H1 (cell line): ENCODE results near the gene LPAR3. TPM values are rescaled to one million over a fixed set of nuclear protein-coding genes. Genes with fewer than 3 reads are reported as not detected.

Source experiments
- CTCF ChIA-PET: fragments of 300-600 bp; sonication (Branson Sonifier 250); formaldehyde crosslinking; loops from one replicate; lab custom pipeline; 2021; ENCODE audit not compliant: partially characterized antibody; lab: Charles Lee
- POLR2A ChIA-PET: fragments of 300-600 bp; sonication (Branson Sonifier 250); formaldehyde crosslinking; loops from one replicate; lab custom pipeline; 2021; ENCODE audit warnings: inconsistent platforms; ENCODE audit not compliant: partially characterized antibody; lab: Charles Lee
- DNase-seq, 2 experiments: peaks; one replicate each; pipeline versions ENCODE4 v3.0.0 to v3.0.0-alpha.2; 2010 to 2022; ENCODE audit warnings: low spot score in 2 of 2, low read depth in 1 of 2, mixed read lengths in 1 of 2
- FAIRE-seq: peaks from 2 replicates; lab custom pipeline; 2011; peaks lifted over from hg19 to GRCh38; lab: Jason Lieb, UNC
- H2AFZ ChIP-seq: 2 replicates; pipeline ENCODE4 v1.8.1; 2012; ENCODE audit warnings: low read length, inconsistent platforms
- H2AK5ac ChIP-seq: 2 replicates; pipeline ENCODE4 v1.6.1; 2013; ENCODE audit warnings: low read depth, low read length
- H2BK120ac ChIP-seq: replicated peaks from 2 replicates; pipeline ENCODE3; 2013; ENCODE audit warnings: low read depth, low read length, inconsistent platforms
- H2BK12ac ChIP-seq: 2 replicates; pipeline ENCODE4 v1.6.1; 2013; ENCODE audit warnings: low read depth, low read length
- H2BK15ac ChIP-seq: 2 replicates; pipeline ENCODE4 v1.6.1; 2013; ENCODE audit warnings: low read length
- H2BK20ac ChIP-seq: 2 replicates; pipeline ENCODE4 v1.6.1; 2013; ENCODE audit warnings: low read length
- H2BK5ac ChIP-seq: 2 replicates; pipeline ENCODE4 v1.6.1; 2013; ENCODE audit warnings: low read depth, low read length
- H3K14ac ChIP-seq: 2 replicates; pipeline ENCODE4 v1.6.1; 2013; ENCODE audit warnings: inconsistent platforms; ENCODE audit not compliant: insufficient read length
- H3K18ac ChIP-seq: 2 replicates; pipeline ENCODE4 v1.6.1; 2013; ENCODE audit warnings: low read length; ENCODE audit errors: extremely low read depth
- H3K23ac ChIP-seq: 2 replicates; pipeline ENCODE4 v1.6.1; 2013; ENCODE audit warnings: inconsistent platforms; ENCODE audit not compliant: insufficient read length
- H3K23me2 ChIP-seq: 2 replicates; pipeline ENCODE4 v1.6.1; 2013; ENCODE audit warnings: low read depth, low read length
- H3K27ac ChIP-seq: 2 replicates; pipeline ENCODE4 v1.6.1; 2011; ENCODE audit warnings: low read depth, low read length, inconsistent platforms
- H3K27me3 ChIP-seq, 4 experiments: replicated peaks in 1 of 4; 1 replicate in 1 of 4; 2 replicates in 3 of 4; pipeline versions ENCODE4 v1.6.1 to v1.8.1; 2011 to 2013; ENCODE audit warnings: low read length in 3 of 4, mild to moderate bottlenecking in 3 of 4, inconsistent platforms in 2 of 4, mixed read lengths in 2 of 4, moderate library complexity in 1 of 4; ENCODE audit not compliant: control insufficient read depth in 3 of 4, insufficient read depth in 3 of 4; ENCODE audit errors: extremely low read depth in 1 of 4
- H3K36me3 ChIP-seq, 4 experiments: 2 replicates each; pipeline versions ENCODE4 v1.6.1 to v1.8.1; 2011 to 2013; ENCODE audit warnings: mild to moderate bottlenecking in 4 of 4, low read length in 3 of 4, moderate library complexity in 2 of 4, control low read depth in 1 of 4, inconsistent platforms in 1 of 4; ENCODE audit not compliant: insufficient read depth in 4 of 4, control insufficient read depth in 2 of 4
- H3K4ac ChIP-seq: replicated peaks from 2 replicates; pipeline ENCODE3; 2013; ENCODE audit warnings: low read length, low read depth, mixed read lengths, inconsistent platforms; ENCODE audit not compliant: insufficient read length
- H3K4me1 ChIP-seq, 4 experiments: replicated peaks in 1 of 4; 1 replicate in 1 of 4; 2 replicates in 3 of 4; pipeline versions ENCODE4 v1.6.1 to v1.8.1; 2011 to 2013; ENCODE audit warnings: low read length in 3 of 4, inconsistent platforms in 2 of 4, mixed read lengths in 1 of 4; ENCODE audit not compliant: insufficient read depth in 4 of 4, control insufficient read depth in 3 of 4
- H3K4me2 ChIP-seq, 2 experiments: 2 replicates each; pipeline versions ENCODE4 v1.6.1 to v1.8.1; 2011 to 2013; ENCODE audit warnings: low read depth in 2 of 2, low read length in 2 of 2, control low read depth in 1 of 2, inconsistent platforms in 1 of 2, mild to moderate bottlenecking in 1 of 2; ENCODE audit not compliant: insufficient read depth in 1 of 2
- H3K4me3 ChIP-seq, 4 experiments: fragments of 200-600, 300-600 bp in 1 of 4; sonication (generic), shearing (Covaris generic), sonication (Bioruptor Twin) in 1 of 4; 2 replicates each; pipeline versions ENCODE4 v1.5.1 to v1.8.1; 2011 to 2016; ENCODE audit warnings: low read length in 4 of 4, low read depth in 3 of 4, control low read depth in 2 of 4, inconsistent platforms in 2 of 4, mild to moderate bottlenecking in 2 of 4, mixed read lengths in 1 of 4, moderate library complexity in 1 of 4; ENCODE audit not compliant: insufficient read depth in 2 of 4; ENCODE audit errors: extremely low read depth in 1 of 4
- H3K56ac ChIP-seq: replicated peaks from 2 replicates; pipeline ENCODE3; 2013; ENCODE audit warnings: low read depth, mild to moderate bottlenecking, mixed read lengths, low read length, inconsistent platforms; ENCODE audit not compliant: insufficient read length
- H3K79me1 ChIP-seq: 2 replicates; pipeline ENCODE4 v1.6.1; 2013; ENCODE audit warnings: low read depth, low read length, control low read depth
- H3K79me2 ChIP-seq, 2 experiments: 2 replicates each; pipeline versions ENCODE4 v1.6.1 to v1.8.1; 2012 to 2013; ENCODE audit warnings: low read length in 2 of 2, mild to moderate bottlenecking in 2 of 2, inconsistent platforms in 1 of 2; ENCODE audit not compliant: insufficient read depth in 2 of 2, control insufficient read depth in 1 of 2
- H3K9ac ChIP-seq, 4 experiments: replicated peaks in 1 of 4; 1 replicate in 1 of 4; 2 replicates in 3 of 4; pipeline versions ENCODE4 v1.6.1 to v1.8.1; 2011 to 2013; ENCODE audit warnings: low read depth in 3 of 4, low read length in 3 of 4, control low read depth in 2 of 4, mild to moderate bottlenecking in 2 of 4, moderate library complexity in 2 of 4, inconsistent platforms in 1 of 4; ENCODE audit errors: extremely low read depth in 1 of 4
- H3K9me3 ChIP-seq, 2 experiments: 2 replicates each; pipeline versions ENCODE4 v1.6.1 to v1.8.1; 2012 to 2013; ENCODE audit warnings: mild to moderate bottlenecking in 2 of 2, moderate library complexity in 2 of 2, control low read depth in 1 of 2, inconsistent platforms in 1 of 2, low read depth in 1 of 2, low read length in 1 of 2, mixed read lengths in 1 of 2; ENCODE audit not compliant: insufficient read depth in 2 of 2
- H4K20me1 ChIP-seq, 2 experiments: replicated peaks in 1 of 2; 2 replicates each; pipeline versions ENCODE3 to v1.8.1; 2011 to 2013; ENCODE audit warnings: inconsistent platforms in 2 of 2, low read length in 2 of 2, mild to moderate bottlenecking in 1 of 2; ENCODE audit not compliant: insufficient read depth in 2 of 2, control insufficient read depth in 1 of 2
- H4K5ac ChIP-seq: 2 replicates; pipeline ENCODE4 v1.6.1; 2013; ENCODE audit warnings: low read length, low read depth, mixed read lengths, inconsistent platforms; ENCODE audit not compliant: insufficient read length
- H4K8ac ChIP-seq: 2 replicates; pipeline ENCODE4 v1.8.0; 2013; ENCODE audit warnings: mild to moderate bottlenecking, moderate library complexity, low read length, inconsistent platforms; ENCODE audit not compliant: insufficient read depth; ENCODE audit errors: extremely low read depth
- H4K91ac ChIP-seq: replicated peaks from 2 replicates; pipeline ENCODE3; 2013; ENCODE audit warnings: low read length, mixed read lengths, inconsistent platforms; ENCODE audit not compliant: insufficient read length
- EGR1 ChIP-seq: IDR thresholded peaks from 2 replicates; pipeline ENCODE4 v1.6.1; 2011; ENCODE audit warnings: low read depth, low read length, borderline replicate concordance
- EZH2 ChIP-seq: fragments of 200-600 bp; sonication (generic); IDR thresholded peaks from 2 replicates; pipeline ENCODE4 v1.7.1; 2012; ENCODE audit warnings: low read depth, mild to moderate bottlenecking, moderate library complexity, low read length, inconsistent platforms; ENCODE audit not compliant: severe bottlenecking
- JUND ChIP-seq: IDR thresholded peaks from 2 replicates; pipeline ENCODE4 v1.6.1; 2011; ENCODE audit warnings: mild to moderate bottlenecking, improper control_type of control experiment, low read length
- SAP30 ChIP-seq: fragments of 300-600 bp; sonication (generic); IDR thresholded peaks from 2 replicates; pipeline ENCODE4 v1.7.1; 2012; ENCODE audit warnings: low read length, moderate library complexity, mild to moderate bottlenecking, inconsistent platforms; ENCODE audit not compliant: insufficient read depth, insufficient replicate concordance
- TBP ChIP-seq: IDR thresholded peaks from 2 replicates; pipeline ENCODE4 v1.6.1; 2011; ENCODE audit warnings: low read depth, low read length, improper control_type of control experiment
- TEAD4 ChIP-seq: IDR thresholded peaks from 2 replicates; pipeline ENCODE4 v1.6.1; 2012; ENCODE audit warnings: low read depth, low read length, inconsistent platforms, mixed read lengths
- USF2 ChIP-seq: IDR thresholded peaks from 2 replicates; pipeline ENCODE4 v1.6.1; 2011; ENCODE audit warnings: low read length, improper control_type of control experiment
- polyA plus RNA-seq, 7 experiments: library from polyadenylated mRNA; depleted of rRNA in 3 of 7; stranded (reverse) in 5 of 7; unstranded in 2 of 7; fragments of >200 nt in 5 of 7; fragments of 200-250 nt in 2 of 7; gene quantifications; 1 replicate in 5 of 7; 2 replicates in 1 of 7; 4 replicates in 1 of 7; pipeline versions ENCODE4 v1.2.1 to v1.2.3, GENCODE V29; 2011 to 2013; ENCODE audit warnings: missing spikeins in 2 of 7, mixed read lengths in 2 of 7
- total RNA-seq: library from RNA; stranded (reverse); fragmentation: NEBNext Ultra II Directional; extraction: Animal tissue kit (Norgen Biotek cat#: 25700); gene quantifications from 2 replicates; pipeline ENCODE4 v1.2.1, GENCODE V29; 2021

The LPAR3 gene
- total and polyA plus RNA-seq, 2 of the 8 experiments (the other 6 are each of a cell fraction or from before 2014, with no cell fraction given): 17.1 to 25.4 TPM

DNA sequence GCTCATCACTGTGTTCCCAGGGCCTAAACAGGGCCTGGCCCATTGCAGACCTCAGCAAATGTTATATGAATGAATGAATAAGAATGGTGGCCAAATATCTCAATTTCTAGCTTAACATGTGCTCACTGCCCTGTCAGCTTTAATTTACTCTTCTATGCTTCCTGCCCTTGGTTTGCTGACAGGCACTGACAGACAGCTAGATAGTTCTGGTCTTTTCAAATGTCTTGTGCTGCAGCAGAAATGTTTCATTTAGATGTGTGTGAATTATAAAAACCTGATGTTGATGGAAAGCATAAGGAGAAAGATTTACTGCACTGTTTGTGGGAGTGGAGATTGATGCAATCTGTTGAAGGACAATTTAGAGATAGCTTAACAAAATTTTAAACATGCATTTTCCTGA, 48.9 kb downstream of the LPAR3 start:
- Histone ChIP-seq H3K79me1 (no peaks in the 10 kb centered on the region), H2BK20ac (no peak overlapping the region), H2BK12ac (no peak overlapping the region), H4K20me1 (peaks cover 0 to 3% of the 10 kb centered on the region in 2 experiments), H3K9me3 (no peaks in the 10 kb centered on the region), H3K9ac (no peak overlapping the region), H3K4ac (no peak overlapping the region), H3K79me2 (no peaks in the 10 kb centered on the region), H4K5ac (no peak overlapping the region), H3K18ac (no peak overlapping the region), H4K91ac (no peak overlapping the region), H2BK120ac (no peak overlapping the region), H3K4me2 (no peak overlapping the region), H3K23me2 (no peaks in the 10 kb centered on the region), H3K4me1 (peaks cover 0 to 4% (median 0%) of the 10 kb centered on the region in 4 experiments; a peak in 1 of 7 replicates), H3K4me3 (no peak overlapping the region), H2BK15ac (no peak overlapping the region), H3K27ac (no peak overlapping the region), H3K14ac (no peak overlapping the region), H4K8ac (no peak overlapping the region), H2AFZ (no peak overlapping the region), H3K36me3 (no peaks in the 10 kb centered on the region; a peak in 1 of 8 replicates), H2BK5ac (no peak overlapping the region), H3K23ac (peak overlapping the region; percentile 62), H2AK5ac (no peak overlapping the region), H3K27me3 (no peaks in the 10 kb centered on the region), H3K56ac (no peak overlapping the region)
- FAIRE-seq (no peak), DNase-seq (no peak)
- CTCF ChIA-PET: interaction anchor here (0.6 to 1.4 kb wide), 5 partner anchors 9 to 374 kb away, joined by 3 to 6 read pairs (median 3); no protein-coding TSS in a partner anchor
- POLR2A ChIA-PET: interaction anchor here (1.0 kb wide), 1 partner anchor 9 kb away, joined by 3 read pairs; no protein-coding TSS in a partner anchor
- no peak for TF ChIP-seq EGR1
- no peak for TF ChIP-seq TEAD4
- no peak for TF ChIP-seq SAP30
- TF ChIP-seq EZH2: no peak
- no peak for TF ChIP-seq JUND
- TF ChIP-seq USF2: no peak
- TF ChIP-seq TBP: no peak
- TF ChIP-seq, all 59 proteins: peak for 0
